GM19468 (cell line): ENCODE results near the gene MISP3.
A peak's percentile ranks its signal among the peaks of the same experiment; 100 is the strongest.
"Not testable (repeated sequence)": the region's sequence is repeated elsewhere in the genome, so short reads cannot be mapped to it uniquely, and the experiment has no call there.

Source experiments
- ATAC-seq: cut with Tn5 transposase; IDR thresholded peaks from one replicate; pipeline ENCODE4 v1.9.1; 2021; ENCODE audit warnings: mild to moderate bottlenecking, moderate library complexity, moderate number of reproducible peaks; ENCODE audit not compliant: unreplicated experiment; ENCODE audit errors: extremely low read depth

MISP3 gene

DNA sequence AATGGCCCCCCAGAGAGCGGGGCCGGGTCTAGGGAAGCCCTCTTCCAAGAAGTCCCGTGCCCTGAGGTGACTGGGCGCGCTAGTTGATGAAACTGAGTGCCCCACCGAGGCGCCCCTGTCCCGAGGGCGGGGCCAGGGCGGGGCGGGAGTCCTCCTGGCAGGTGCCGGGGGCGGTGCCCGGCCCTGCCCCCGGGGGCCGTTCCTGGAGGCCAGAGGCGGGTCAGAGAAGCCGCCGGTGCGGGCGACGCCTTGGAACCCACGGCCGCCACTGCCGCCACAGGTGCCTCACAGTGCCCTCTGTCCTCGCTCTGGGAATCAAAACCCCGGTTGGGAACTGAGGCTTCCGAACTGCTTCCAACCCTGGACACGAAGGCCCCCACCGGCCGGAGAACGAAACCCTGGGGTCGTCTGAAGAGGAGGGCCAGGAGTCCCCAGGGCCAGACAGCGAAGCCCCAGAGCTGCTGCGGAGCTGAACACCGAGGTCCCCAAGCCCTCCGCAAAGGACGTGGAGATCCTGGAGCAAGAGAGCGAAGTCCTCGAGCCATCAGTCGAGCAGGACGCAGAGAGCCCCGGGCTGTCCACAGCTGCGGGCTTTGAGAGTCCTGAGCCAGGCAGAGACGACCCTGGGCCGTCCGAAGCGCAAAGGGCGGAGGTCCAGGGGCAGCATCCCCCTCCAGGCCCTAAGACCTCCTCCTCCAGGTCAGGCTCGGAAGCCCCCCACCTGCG, at the start of gene MISP3:
Gene MISP3, plus strand, starts transcription at position 252 of the 726 bp plus-strand sequence. CDS start 524 bp downstream, outside the sequence.
- no peak for ATAC-seq

- ATAC-seq: no peak
Observed at GRCh38 chr19:14023404-14024235, 49.0 kb upstream of the MISP3 start.

DNA sequence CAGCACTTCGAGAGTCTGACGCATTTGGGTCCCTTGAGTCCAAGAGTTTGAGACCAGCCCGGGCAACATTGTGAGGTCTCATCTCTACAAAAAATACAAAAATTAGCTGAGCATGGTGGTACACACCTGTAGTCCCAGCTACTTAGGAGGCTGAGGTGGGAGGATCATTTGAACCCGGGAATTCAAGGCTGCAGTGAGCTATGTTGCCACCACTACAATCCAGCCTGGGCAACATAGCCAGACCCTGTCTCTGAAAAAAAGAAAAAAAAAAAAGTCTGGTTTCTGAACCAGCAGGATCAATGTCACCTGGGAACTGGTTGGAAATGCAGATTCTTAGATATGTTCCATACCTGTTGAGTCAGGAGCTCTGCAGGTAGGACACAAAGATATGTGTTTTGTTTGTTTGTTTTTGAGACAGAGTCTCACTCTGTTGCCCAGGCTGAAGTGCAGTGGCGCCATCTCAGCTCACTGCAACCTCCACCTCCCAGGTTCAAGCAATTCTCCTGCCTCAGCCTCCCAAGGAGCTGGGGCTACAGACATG, 45.9 kb upstream of the MISP3 start:
- ATAC-seq: not testable (repeated sequence)

- no peak for ATAC-seq
Observed at GRCh38 chr19:14027856-14028450, 44.6 kb upstream of the MISP3 start, which contains the start of gene RLN3. RLN3 (plus strand) TSS chr19:14028148; CDS start chr19:14028205, 57 bp downstream.

DNA sequence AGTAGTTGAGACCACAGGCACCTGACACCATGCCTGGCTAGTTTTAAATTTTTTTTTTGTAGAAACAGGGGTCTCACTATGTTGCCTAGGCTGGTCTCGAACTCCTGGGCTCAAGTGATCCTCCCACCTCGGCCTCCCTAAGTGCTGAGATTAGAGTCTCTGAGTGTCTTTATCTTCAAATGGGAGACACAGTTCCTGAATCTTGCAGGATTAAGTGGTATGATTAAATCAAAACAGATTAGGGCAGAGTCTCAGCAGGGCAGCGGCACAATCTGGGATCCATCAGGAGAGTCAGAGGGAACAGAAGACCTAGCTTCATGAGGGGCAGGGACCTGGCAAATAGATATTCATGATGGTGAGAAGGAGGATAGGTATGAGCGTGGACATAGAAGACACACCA, 43.7 kb upstream of the MISP3 start:
- no peak for ATAC-seq

DNA sequence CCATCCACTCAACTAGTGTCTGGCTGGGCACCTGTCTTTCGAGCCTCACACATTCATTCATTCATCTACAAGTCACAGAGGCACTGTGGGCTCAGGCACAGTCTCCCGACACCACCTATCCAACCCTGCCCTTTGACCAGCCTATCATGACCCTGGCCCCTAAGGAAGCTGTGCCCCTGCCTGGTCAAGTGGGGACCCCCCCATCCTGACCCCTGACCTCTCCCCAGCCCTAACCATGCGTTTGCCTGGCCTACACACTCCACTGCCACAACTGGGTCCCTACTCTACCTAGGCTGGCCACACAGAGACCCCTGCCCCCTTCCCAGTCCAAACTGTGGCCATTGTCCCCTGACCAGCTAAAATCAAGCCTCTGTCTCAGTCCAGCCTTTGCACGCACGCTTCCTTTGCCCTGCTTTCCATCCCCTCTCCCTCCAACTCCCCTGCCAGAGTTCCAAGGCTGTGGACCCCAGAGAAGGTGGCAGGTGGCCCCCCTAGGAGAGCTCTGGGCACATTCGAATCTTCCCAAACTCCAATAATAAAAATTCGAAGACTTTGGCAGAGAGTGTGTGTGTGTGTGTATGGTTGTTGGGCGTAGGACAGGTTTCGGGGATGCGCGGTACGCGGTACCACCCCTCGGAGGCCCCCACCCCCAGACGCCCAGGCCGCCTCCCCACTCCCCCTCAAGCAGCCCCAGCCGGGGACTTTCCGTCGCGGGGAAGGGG, 41.4 kb upstream of the MISP3 start:
- ATAC-seq: no peak

DNA sequence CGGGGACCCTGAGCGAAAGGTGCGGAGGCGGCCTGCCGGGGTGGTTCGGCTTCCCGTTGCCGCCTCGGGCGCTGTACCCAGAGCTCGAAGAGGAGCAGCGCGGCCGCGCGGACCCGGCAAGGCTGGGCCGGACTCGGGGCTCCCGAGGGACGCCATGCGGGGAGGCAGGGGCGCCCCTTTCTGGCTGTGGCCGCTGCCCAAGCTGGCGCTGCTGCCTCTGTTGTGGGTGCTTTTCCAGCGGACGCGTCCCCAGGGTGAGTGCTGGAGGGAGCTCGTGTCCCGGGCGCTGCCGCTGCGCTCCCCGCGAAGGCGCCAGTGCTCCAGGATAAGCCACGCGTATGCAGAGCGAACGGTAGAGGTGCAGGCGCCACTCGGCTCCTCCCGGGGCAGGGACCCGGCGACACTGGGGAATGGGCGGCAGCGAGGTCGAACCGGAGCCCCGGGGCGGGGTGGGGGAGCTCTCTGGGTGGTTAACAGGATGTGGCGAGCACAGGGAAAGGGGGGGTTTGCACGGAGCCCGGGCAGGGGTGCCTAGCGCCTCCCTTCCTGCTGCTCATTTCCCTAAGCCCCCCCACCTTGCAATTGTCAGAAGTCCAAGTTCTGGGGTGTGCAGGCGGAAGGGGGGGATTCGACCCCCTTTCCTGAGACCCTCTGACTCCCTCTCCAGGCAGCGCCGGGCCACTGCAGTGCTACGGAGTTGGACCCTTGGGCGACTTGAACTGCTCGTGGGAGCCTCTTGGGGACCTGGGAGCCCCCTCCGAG, 40.7 kb upstream of the MISP3 start, which contains the start of gene IL27RA:
Gene IL27RA, plus strand, starts transcription at position 44 of the 762 bp plus-strand sequence. Its CDS starts 111 bp downstream, at position 155.
- peak; percentile 56 for ATAC-seq

- no peak for ATAC-seq
Observed at GRCh38 chr19:14033946-14034345, 38.6 kb upstream of the MISP3 start.

DNA sequence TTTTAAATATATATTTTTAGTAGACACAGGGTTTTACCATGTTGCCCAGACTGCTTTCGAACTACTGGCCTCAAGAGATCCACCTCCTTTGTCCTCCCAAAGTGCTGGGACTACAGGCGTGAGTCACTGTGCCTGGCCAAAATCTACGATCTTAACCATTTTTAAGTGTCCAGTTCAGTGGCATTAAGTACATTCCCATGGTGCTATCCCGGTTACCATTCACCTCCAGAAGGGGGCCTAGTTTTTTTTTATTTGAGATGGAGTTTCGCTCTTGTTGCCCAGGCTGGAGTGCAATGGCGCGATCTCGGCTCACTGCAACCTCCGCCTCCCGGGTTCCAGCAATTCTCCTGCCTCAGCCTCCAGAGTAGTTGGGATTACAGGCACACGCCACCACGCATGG, 37.4 kb upstream of the MISP3 start:
- ATAC-seq: not testable (repeated sequence)

GRCh38 chr19:14035706-14036105, 36.9 kb upstream of the MISP3 start:
- ATAC-seq: no peak

DNA sequence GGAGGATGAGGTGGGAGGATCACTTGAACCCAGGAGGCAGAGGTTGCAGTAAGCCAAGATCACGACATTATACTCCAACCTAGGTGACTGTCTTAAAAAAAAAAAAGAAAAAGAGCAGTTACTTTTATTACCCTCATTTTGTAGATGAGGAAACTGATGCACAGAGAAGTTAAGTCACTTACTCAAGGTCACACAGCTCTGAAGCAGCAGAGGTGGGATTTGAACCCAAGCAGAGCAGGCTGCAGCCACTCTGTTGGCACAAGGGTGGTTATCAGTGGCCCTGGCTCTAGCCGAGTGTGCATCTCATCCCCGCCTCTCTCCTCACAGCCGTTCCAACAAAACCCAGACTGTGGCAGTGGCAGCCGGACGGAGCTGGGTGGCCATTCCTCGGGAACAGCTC, 33.4 kb upstream of the MISP3 start:
- ATAC-seq: no peak

GRCh38 chr19:14042659-14043608, 29.7 kb upstream of the MISP3 start:
- ATAC-seq: not testable (repeated sequence)

DNA sequence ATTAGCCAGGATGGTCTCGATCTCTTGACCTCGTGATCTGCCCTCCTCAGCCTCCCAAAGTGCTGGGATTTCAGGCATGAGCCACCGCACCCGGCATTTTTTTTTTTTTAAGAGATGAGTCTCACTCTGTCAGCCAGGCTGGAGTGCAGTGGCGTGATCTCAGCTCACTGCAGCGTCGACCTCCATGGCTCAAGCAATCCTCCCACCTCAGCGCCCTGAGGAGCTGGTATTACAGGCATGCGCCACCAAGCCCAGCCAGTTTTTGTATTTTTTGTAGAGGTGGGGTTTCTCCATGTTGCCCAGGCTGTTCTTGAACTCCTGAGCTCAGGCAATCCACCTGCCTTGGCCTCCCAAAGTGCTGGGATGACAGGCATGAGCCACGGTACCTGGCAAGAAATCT, 24.7 kb upstream of the MISP3 start:
- not testable (repeated sequence) for ATAC-seq

GRCh38 chr19:14048443-14049153, 24.0 kb upstream of the MISP3 start:
- no peak for ATAC-seq

- ATAC-seq: no peak
Observed at GRCh38 chr19:14050512-14050911, 22.1 kb upstream of the MISP3 start.

GRCh38 chr19:14050961-14051360, 21.6 kb upstream of the MISP3 start:
- not testable (repeated sequence) for ATAC-seq

GRCh38 chr19:14051980-14052379, 20.6 kb upstream of the MISP3 start:
- ATAC-seq: no peak
